ENCODE data around the gene DLL1. TPM values are rescaled to one million over a fixed set of nuclear protein-coding genes. Genes with fewer than 3 reads are reported as not detected.
A peak's percentile ranks its signal among the peaks of the same experiment; 100 is the strongest.

Gene DLL1
- total RNA-seq, 1 donor from 2014 or later = 13.6 TPM

DNA sequence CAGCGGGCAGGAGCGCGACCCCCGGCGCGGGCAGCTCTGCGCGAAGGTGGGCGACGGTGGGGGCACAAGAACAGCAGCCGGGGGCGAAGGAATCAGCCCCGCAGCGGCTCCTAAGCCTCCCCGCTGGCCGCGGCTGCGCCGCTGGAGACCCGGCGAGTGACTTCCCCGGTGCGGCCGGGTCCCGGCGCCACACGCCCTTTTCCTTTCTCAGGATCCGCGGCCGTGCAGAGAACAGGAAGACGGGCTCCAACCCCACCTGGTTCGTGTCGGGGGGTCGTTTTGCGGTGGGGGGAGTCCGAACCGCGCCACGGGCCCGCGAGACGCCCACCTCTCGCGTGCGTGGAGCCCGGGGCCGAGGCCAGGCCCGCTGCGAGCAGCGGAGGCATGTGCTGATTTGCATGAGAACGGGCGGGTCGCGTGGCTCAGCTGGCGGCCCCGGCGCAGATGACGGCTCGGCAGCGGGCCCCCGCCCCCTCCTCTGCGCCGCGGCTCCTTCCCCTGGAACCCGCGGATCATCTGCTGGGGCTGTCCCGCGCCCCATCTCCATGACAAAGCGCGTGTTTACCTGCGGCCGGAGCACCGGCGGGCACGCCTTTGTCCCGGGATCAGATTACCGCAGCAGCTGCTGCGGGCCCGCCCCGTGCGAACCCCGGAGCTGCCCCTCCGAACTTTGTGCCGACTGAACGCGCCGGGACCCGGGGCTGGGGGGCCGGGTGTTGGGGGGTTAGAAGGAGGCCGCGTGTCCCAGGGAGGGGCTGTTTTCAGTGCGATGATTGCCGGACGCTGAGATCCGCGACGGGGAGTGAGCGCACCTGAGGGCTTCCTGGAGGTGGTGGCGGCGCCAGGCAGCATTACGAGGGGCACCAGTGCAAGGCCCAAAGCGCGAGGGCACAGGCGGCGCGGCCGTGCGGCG lies 4.9 kb upstream of the DLL1 start:
- Histone ChIP-seq H3K36me3 (ENCODE audit: control insufficient read depth in 3 of 3, insufficient read depth in 3 of 3, low read length in 3 of 3) (no peaks in the 10 kb centered on the region), H3K4me3 (ENCODE audit: low read length in 3 of 3) (peak overlapping the region; percentile 43 to 71 (median 66)), H3K27ac (ENCODE audit: low read depth, low read length) (no peak overlapping the region), H3K9ac (ENCODE audit: low read depth in 1 of 3, low read length in 3 of 3) (peak overlapping the region; percentile 43 to 76 (median 45)), H3K9me3 (ENCODE audit: control insufficient read depth in 3 of 3, low read length in 3 of 3) (no peaks in the 10 kb centered on the region), H3K4me1 (ENCODE audit: control insufficient read depth in 3 of 3, insufficient read depth in 3 of 3, low read length in 3 of 3) (peaks cover 20 to 37% (median 28%) of the 10 kb centered on the region in 3 donors), H3K27me3 (ENCODE audit: control insufficient read depth in 3 of 3, insufficient read depth in 3 of 3, low read length in 3 of 3) (peaks cover 30 to 55% (median 41%) of the 10 kb centered on the region in 3 donors)

GRCh38 chr6:170294813-170295509 lies 4.1 kb upstream of the DLL1 start:
- Histone ChIP-seq H3K4me3 (ENCODE audit: low read length in 3 of 3) (peak overlapping the region in 2 of 3 donors; percentile 66 to 71), H3K27ac (ENCODE audit: low read depth, low read length) (no peak overlapping the region), H3K4me1 (ENCODE audit: control insufficient read depth in 3 of 3, insufficient read depth in 3 of 3, low read length in 3 of 3) (peaks cover 22 to 37% (median 30%) of the 10 kb centered on the region in 3 donors), H3K9ac (ENCODE audit: low read depth in 1 of 3, low read length in 3 of 3) (peak overlapping the region in 2 of 3 donors; percentile 45 to 76), H3K9me3 (ENCODE audit: control insufficient read depth in 3 of 3, low read length in 3 of 3) (no peaks in the 10 kb centered on the region), H3K27me3 (ENCODE audit: control insufficient read depth in 3 of 3, insufficient read depth in 3 of 3, low read length in 3 of 3) (peaks cover 30 to 59% (median 41%) of the 10 kb centered on the region in 3 donors), H3K36me3 (ENCODE audit: control insufficient read depth in 3 of 3, insufficient read depth in 3 of 3, low read length in 3 of 3) (no peaks in the 10 kb centered on the region)

DNA sequence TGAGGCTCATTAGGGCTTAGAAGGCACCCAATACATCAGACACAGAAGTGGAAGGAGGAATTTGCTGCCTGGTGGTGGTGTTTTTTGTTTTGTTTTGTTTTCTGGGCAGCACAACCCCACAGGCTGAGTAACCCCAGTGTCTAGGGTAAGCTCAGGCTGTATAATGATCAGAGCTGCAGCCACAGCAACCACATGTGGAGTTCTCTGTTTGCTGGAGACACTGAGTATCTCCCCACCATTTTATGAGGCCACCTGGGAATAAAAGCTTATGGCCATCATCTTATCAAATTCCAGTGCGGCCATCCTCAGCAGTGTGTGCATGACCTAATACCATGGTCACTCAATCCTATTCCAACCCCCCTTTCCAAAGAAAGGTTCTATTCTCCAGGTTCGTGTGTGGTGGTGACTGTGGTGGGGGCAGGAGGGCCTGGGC lies 3.4 kb upstream of the DLL1 start:
- Histone ChIP-seq H3K27me3 (ENCODE audit: control insufficient read depth in 3 of 3, insufficient read depth in 3 of 3, low read length in 3 of 3) (peaks cover 33 to 65% (median 45%) of the 10 kb centered on the region in 3 donors), H3K9me3 (ENCODE audit: control insufficient read depth in 3 of 3, low read length in 3 of 3) (no peaks in the 10 kb centered on the region), H3K9ac (ENCODE audit: low read depth in 1 of 3, low read length in 3 of 3) (no peak overlapping the region), H3K36me3 (ENCODE audit: control insufficient read depth in 3 of 3, insufficient read depth in 3 of 3, low read length in 3 of 3) (no peaks in the 10 kb centered on the region), H3K4me3 (ENCODE audit: low read length in 3 of 3) (no peak overlapping the region), H3K4me1 (ENCODE audit: control insufficient read depth in 3 of 3, insufficient read depth in 3 of 3, low read length in 3 of 3) (peaks cover 25 to 40% (median 32%) of the 10 kb centered on the region in 3 donors), H3K27ac (ENCODE audit: low read depth, low read length) (no peak overlapping the region)

DNA sequence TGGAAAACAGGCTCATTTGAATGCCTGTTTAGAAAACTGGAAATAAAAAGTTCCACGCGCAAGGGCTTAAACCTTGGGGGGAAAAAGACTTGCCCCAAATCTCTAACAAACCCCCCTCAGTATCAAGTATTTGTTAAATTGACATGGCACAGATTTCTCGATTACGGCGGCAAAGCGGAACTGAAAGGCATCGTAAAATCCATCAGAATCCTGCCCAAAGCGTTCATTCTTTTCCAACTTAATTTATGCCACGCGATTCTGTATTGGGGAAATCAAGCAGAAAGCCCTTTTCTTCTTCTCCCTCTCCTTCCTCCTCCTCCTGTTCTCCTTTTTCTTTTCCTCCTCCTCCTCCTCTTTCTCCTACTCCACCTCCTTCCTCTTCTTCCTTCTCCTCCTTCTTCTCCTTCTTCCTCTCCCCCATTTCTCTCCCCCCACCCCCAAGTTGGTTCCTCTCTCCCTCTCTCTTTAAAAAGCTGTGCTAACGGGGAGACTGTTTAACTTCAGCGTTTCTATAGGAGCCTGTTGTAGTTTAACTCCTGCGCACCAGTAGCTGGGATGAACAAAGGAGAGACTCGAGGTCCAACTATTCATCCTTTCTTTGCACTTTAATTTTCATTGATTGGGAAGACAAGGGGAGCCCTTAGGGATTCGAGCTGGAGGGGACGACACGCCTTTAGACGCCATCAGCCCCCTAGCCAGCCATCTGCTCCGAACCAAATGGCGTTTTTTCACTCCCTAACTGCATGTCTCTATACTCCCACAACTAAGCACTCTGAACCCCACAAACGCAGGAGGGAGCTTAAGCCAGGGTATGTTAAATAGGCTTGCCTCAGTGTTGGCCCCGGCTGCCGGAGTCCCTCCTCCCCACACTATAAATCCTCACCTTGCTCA lies 2.7 kb upstream of the DLL1 start:
- peaks cover 30 to 45% (median 33%) of the 10 kb centered on the region in 3 donors for H3K4me1 ChIP-seq (ENCODE audit: control insufficient read depth in 3 of 3, insufficient read depth in 3 of 3, low read length in 3 of 3)
- no peak overlapping the region for H3K9ac ChIP-seq (ENCODE audit: low read depth in 1 of 3, low read length in 3 of 3)
- peaks cover 38 to 69% (median 52%) of the 10 kb centered on the region in 3 donors for H3K27me3 ChIP-seq (ENCODE audit: control insufficient read depth in 3 of 3, insufficient read depth in 3 of 3, low read length in 3 of 3)
- H3K36me3 ChIP-seq (ENCODE audit: control insufficient read depth in 3 of 3, insufficient read depth in 3 of 3, low read length in 3 of 3) = no peaks in the 10 kb centered on the region
- H3K4me3 ChIP-seq (ENCODE audit: low read length in 3 of 3) = no peak overlapping the region
- no peak overlapping the region for H3K27ac ChIP-seq (ENCODE audit: low read depth, low read length)
- no peaks in the 10 kb centered on the region for H3K9me3 ChIP-seq (ENCODE audit: control insufficient read depth in 3 of 3, low read length in 3 of 3)

GRCh38 chr6:170292407-170293158 lies 1.7 kb upstream of the DLL1 start:
- Histone ChIP-seq H3K27ac (ENCODE audit: low read depth, low read length) (no peak overlapping the region), H3K27me3 (ENCODE audit: control insufficient read depth in 3 of 3, insufficient read depth in 3 of 3, low read length in 3 of 3) (peaks cover 44 to 79% (median 58%) of the 10 kb centered on the region in 3 donors), H3K9me3 (ENCODE audit: control insufficient read depth in 3 of 3, low read length in 3 of 3) (no peaks in the 10 kb centered on the region), H3K36me3 (ENCODE audit: control insufficient read depth in 3 of 3, insufficient read depth in 3 of 3, low read length in 3 of 3) (peaks cover 0 to 2% (median 0%) of the 10 kb centered on the region in 3 donors), H3K9ac (ENCODE audit: low read depth in 1 of 3, low read length in 3 of 3) (no peak overlapping the region), H3K4me1 (ENCODE audit: control insufficient read depth in 3 of 3, insufficient read depth in 3 of 3, low read length in 3 of 3) (peaks cover 35 to 53% (median 42%) of the 10 kb centered on the region in 3 donors), H3K4me3 (ENCODE audit: low read length in 3 of 3) (peak overlapping the region in 1 of 3 donors; percentile 13)

DNA sequence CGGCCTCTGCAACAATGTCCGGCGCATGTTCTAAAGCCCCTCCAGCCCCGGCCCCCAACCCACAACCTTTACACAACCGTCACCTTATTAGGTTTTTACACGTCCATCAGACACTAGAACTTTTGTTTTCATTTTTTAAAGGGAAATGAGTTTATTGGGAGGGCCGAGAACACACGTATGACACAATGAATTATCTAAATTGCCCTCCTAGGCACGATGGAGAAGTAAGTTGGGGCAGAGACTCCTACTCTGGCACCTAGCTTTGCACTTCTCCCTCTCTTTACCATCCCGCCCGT lies 1.2 kb upstream of the DLL1 start:
- Histone ChIP-seq H3K36me3 (ENCODE audit: control insufficient read depth in 3 of 3, insufficient read depth in 3 of 3, low read length in 3 of 3) (peaks cover 0 to 2% (median 0%) of the 10 kb centered on the region in 3 donors), H3K9ac (ENCODE audit: low read depth in 1 of 3, low read length in 3 of 3) (no peak overlapping the region), H3K9me3 (ENCODE audit: control insufficient read depth in 3 of 3, low read length in 3 of 3) (no peaks in the 10 kb centered on the region), H3K27ac (ENCODE audit: low read depth, low read length) (no peak overlapping the region), H3K4me1 (ENCODE audit: control insufficient read depth in 3 of 3, insufficient read depth in 3 of 3, low read length in 3 of 3) (peaks cover 40 to 58% (median 47%) of the 10 kb centered on the region in 3 donors), H3K27me3 (ENCODE audit: control insufficient read depth in 3 of 3, insufficient read depth in 3 of 3, low read length in 3 of 3) (peaks cover 42 to 79% (median 63%) of the 10 kb centered on the region in 3 donors), H3K4me3 (ENCODE audit: low read length in 3 of 3) (peak overlapping the region in 2 of 3 donors; percentile 52 to 58)

DNA sequence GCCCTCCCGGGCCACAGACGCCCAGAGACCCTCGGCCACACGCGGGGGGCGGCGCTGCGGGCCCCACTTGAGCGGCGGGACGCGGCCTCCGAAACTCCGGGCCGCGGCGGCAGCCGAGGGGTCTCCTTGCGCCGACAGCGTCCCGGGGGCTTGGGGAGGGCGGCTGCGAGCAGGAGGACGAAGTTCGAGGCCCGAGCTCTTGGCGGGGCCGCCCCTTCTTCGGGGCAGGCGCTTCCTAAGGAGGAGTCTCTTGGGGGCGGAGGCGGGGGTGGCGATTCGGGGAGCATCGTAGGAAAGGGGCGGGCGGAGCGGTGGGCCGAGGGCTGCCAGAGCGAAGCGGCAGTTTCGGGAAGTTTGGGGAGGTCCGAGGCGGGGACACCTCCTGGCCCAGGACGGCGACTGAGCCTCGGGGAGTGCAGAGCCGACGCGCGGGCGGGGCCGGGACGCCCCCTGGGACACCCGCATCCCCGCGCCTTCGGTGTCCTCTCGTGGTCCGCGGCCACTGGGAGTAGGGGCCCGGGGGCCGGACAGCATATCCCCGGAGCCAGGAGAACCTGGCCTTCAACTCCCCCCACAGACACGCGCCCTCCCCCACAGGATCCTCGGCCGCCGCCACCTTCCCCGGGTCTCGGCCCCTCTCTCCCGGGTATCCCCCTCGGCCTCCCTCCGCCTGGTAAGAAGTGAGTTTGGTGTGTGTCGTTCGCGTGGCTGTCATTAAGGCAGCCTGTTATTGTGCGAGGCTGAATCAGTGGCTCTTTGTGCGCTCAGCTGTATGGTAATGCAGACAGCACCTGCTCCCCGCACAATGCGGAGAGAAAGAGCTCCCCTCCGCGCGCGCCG lies 613 bp upstream of the DLL1 start:
- Histone ChIP-seq H3K9ac (ENCODE audit: low read depth in 1 of 3, low read length in 3 of 3) (peak overlapping the region in 2 of 3 donors; percentile 33 to 50), H3K27ac (ENCODE audit: low read depth, low read length) (peak overlapping the region; percentile 36), H3K9me3 (ENCODE audit: control insufficient read depth in 3 of 3, low read length in 3 of 3) (no peaks in the 10 kb centered on the region), H3K27me3 (ENCODE audit: control insufficient read depth in 3 of 3, insufficient read depth in 3 of 3, low read length in 3 of 3) (peaks cover 36 to 74% (median 66%) of the 10 kb centered on the region in 3 donors), H3K4me3 (ENCODE audit: low read length in 3 of 3) (peak overlapping the region in 2 of 3 donors; percentile 56 to 58), H3K36me3 (ENCODE audit: control insufficient read depth in 3 of 3, insufficient read depth in 3 of 3, low read length in 3 of 3) (peaks cover 0 to 2% (median 0%) of the 10 kb centered on the region in 3 donors), H3K4me1 (ENCODE audit: control insufficient read depth in 3 of 3, insufficient read depth in 3 of 3, low read length in 3 of 3) (peaks cover 42 to 62% (median 47%) of the 10 kb centered on the region in 3 donors)

DNA sequence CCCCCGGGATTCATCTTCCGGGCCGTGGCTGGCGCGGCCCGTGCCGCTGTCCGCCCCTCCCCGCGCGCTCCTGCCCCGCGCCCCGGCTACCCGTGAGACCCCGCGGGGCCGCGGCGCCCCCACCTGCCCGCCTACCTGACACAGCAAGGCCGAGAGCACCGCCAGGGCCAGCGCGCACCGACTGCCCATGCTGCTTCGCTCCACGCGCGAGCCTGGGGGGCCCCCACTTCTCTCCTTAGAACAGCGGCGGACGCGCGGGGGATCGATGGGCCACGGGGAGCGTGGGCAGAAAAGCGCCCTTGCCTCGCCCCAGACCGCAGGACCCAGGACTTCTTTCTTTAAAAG lies 955 bp downstream of the DLL1 start:
- Histone ChIP-seq H3K4me1 (ENCODE audit: control insufficient read depth in 3 of 3, insufficient read depth in 3 of 3, low read length in 3 of 3) (peaks cover 34 to 51% (median 34%) of the 10 kb centered on the region in 3 donors), H3K36me3 (ENCODE audit: control insufficient read depth in 3 of 3, insufficient read depth in 3 of 3, low read length in 3 of 3) (peaks cover 0 to 5% (median 2%) of the 10 kb centered on the region in 3 donors)

More for the DNA sequence above, 955 bp downstream of the DLL1 start:
- Histone ChIP-seq H3K9ac (ENCODE audit: low read depth in 1 of 3, low read length in 3 of 3) (peak overlapping the region; percentile 52 to 78 (median 72)), H3K27ac (ENCODE audit: low read depth, low read length) (peak overlapping the region; percentile 20), H3K27me3 (ENCODE audit: control insufficient read depth in 3 of 3, insufficient read depth in 3 of 3, low read length in 3 of 3) (peaks cover 22 to 68% (median 55%) of the 10 kb centered on the region in 3 donors), H3K9me3 (ENCODE audit: control insufficient read depth in 3 of 3, low read length in 3 of 3) (no peaks in the 10 kb centered on the region), H3K4me3 (ENCODE audit: low read length in 3 of 3) (peak overlapping the region; percentile 75 to 77 (median 76))

All from skeletal muscle tissue (tissue), 4 donors.